Neural progenitor cell (in vitro differentiated cells): ENCODE data around the gene DZIP1L. TPM values are rescaled to one million over a fixed set of nuclear protein-coding genes. Genes with fewer than 3 reads are reported as not detected.

ENCODE experiments used
- DNase-seq: peaks from one replicate; pipeline ENCODE4 v3.0.0-alpha.2; 2016; ENCODE audit warnings: low spot score
- H2AFZ ChIP-seq: fragments of 200-600 bp; sonication (generic); replicated peaks from 2 replicates; pipeline ENCODE4 v1.6.1; 2016; ENCODE audit warnings: antibody characterized with exemption
- H3F3A ChIP-seq: fragments of 200-600 bp; sonication (generic); 2 replicates; pipeline ENCODE4 v1.6.1; 2016; ENCODE audit warnings: antibody characterized with exemption, low read depth
- H3K27ac ChIP-seq: fragments of 200-600 bp; sonication (generic); 2 replicates; pipeline ENCODE4 v1.5.1; 2016; ENCODE audit warnings: mild to moderate bottlenecking
- H3K27me3 ChIP-seq: fragments of 200-600 bp; sonication (generic); 2 replicates; pipeline ENCODE4 v1.6.1; 2016; ENCODE audit warnings: mild to moderate bottlenecking, moderate library complexity
- H3K36me3 ChIP-seq: fragments of 200-600 bp; sonication (generic); 2 replicates; pipeline ENCODE4 v1.5.1; 2016
- H3K4me1 ChIP-seq: fragments of 200-600 bp; sonication (generic); 2 replicates; pipeline ENCODE4 v1.6.1; 2016; ENCODE audit warnings: mixed run types
- H3K4me2 ChIP-seq: fragments of 200-600 bp; sonication (generic); 2 replicates; pipeline ENCODE4 v1.6.1; 2016
- H3K4me3 ChIP-seq: fragments of 200-600 bp; sonication (generic); 2 replicates; pipeline ENCODE4 v1.5.1; 2016
- H3K79me2 ChIP-seq: fragments of 200-600 bp; sonication (generic); 2 replicates; pipeline ENCODE4 v1.6.1; 2016; ENCODE audit warnings: low read depth
- H3K9ac ChIP-seq: fragments of 200-600 bp; sonication (generic); 2 replicates; pipeline ENCODE4 v1.6.1; 2016
- H3K9me3 ChIP-seq: fragments of 200-600 bp; sonication (generic); 2 replicates; pipeline ENCODE4 v1.5.1; 2016; ENCODE audit warnings: low read depth
- H4K20me1 ChIP-seq: fragments of 200-600 bp; sonication (generic); 2 replicates; pipeline ENCODE4 v1.6.1; 2016; ENCODE audit warnings: low read depth
- H3K27ac Mint-ChIP-seq: 3 replicates; pipeline ENCODE4 v1.8.0; 2021; ENCODE audit warnings: mixed read lengths
- H3K27me3 Mint-ChIP-seq: 2 replicates; pipeline ENCODE4 v1.8.0; 2022; ENCODE audit warnings: low read depth, mild to moderate bottlenecking, inconsistent platforms, moderate library complexity, mixed read lengths; ENCODE audit not compliant: insufficient read depth
- H3K36me3 Mint-ChIP-seq: 3 replicates; pipeline ENCODE4 v1.8.0; 2021; ENCODE audit warnings: mixed read lengths
- H3K4me1 Mint-ChIP-seq: 3 replicates; pipeline ENCODE4 v1.8.0; 2021; ENCODE audit warnings: mixed read lengths
- H3K4me3 Mint-ChIP-seq: 3 replicates; pipeline ENCODE4 v1.8.0; 2021; ENCODE audit warnings: mild to moderate bottlenecking, moderate library complexity, mixed read lengths
- H3K9me3 Mint-ChIP-seq: 3 replicates; pipeline ENCODE4 v1.8.0; 2020; ENCODE audit warnings: mixed read lengths
- EZH2 ChIP-seq: fragments of 200-600 bp; sonication (generic); IDR thresholded peaks from 2 replicates; pipeline ENCODE4 v1.6.1; 2017; ENCODE audit warnings: antibody characterized with exemption, mild to moderate bottlenecking, moderate library complexity
- EZH2phosphoT487 ChIP-seq: fragments of 200-600 bp; sonication (generic); IDR thresholded peaks from 2 replicates; pipeline ENCODE4 v1.6.1; 2017; ENCODE audit warnings: antibody characterized with exemption
- total RNA-seq: library from RNA; depleted of rRNA; stranded (reverse); fragments of >200 nt; gene quantifications from 2 replicates; pipeline ENCODE4 v1.2.3, GENCODE V29; 2015; ENCODE audit warnings: low replicate concordance
- TF ChIP-seq, protein P1 (sequence below): fragments of 200-600 bp; sonication (generic); IDR thresholded peaks from 2 replicates; pipeline ENCODE4 v1.5.1; 2017; ENCODE audit warnings: antibody characterized with exemption, mild to moderate bottlenecking

The DZIP1L gene
- total RNA-seq, 1 donor from 2014 or later, result 10.4 TPM

DNA sequence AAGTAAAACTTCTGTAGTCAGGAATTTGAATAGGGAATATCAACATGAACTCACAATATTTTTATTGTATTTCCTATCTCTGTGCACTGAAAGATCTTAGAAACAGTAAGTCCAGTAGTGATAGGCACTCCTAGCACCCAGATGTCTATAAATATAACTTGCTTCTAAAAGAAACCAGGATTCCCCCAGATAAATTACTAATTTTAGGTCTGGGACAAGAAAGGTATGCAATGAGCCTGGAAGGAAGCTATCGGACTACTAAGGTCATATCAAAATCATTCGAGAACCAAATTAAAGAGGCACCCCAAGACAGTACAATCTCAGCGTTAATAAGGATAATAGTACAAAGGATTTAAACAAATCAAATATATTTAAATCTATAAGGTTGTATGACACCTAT lies 58.0 kb downstream of the DZIP1L start:
- H3K27me3 Mint-ChIP-seq, result no peaks in the 10 kb centered on the region
- Histone ChIP-seq H3K27ac (no peak overlapping the region), H3K4me3 (no peak overlapping the region), H3K27me3 (no peaks in the 10 kb centered on the region), H3K36me3 (no peaks in the 10 kb centered on the region), H3F3A (no peaks in the 10 kb centered on the region), H3K9ac (no peak overlapping the region), H3K79me2 (no peaks in the 10 kb centered on the region), H3K4me1 (no peaks in the 10 kb centered on the region), H4K20me1 (no peaks in the 10 kb centered on the region), H3K9me3 (no peaks in the 10 kb centered on the region), H3K4me2 (no peak overlapping the region), H2AFZ (no peak overlapping the region)
- no peak overlapping the region for H3K27ac Mint-ChIP-seq
- DNase-seq, result no peak
- H3K4me3 Mint-ChIP-seq, result no peak overlapping the region
- peaks cover 17% of the 10 kb centered on the region for H3K36me3 Mint-ChIP-seq
- TF ChIP-seq, protein P1, sequence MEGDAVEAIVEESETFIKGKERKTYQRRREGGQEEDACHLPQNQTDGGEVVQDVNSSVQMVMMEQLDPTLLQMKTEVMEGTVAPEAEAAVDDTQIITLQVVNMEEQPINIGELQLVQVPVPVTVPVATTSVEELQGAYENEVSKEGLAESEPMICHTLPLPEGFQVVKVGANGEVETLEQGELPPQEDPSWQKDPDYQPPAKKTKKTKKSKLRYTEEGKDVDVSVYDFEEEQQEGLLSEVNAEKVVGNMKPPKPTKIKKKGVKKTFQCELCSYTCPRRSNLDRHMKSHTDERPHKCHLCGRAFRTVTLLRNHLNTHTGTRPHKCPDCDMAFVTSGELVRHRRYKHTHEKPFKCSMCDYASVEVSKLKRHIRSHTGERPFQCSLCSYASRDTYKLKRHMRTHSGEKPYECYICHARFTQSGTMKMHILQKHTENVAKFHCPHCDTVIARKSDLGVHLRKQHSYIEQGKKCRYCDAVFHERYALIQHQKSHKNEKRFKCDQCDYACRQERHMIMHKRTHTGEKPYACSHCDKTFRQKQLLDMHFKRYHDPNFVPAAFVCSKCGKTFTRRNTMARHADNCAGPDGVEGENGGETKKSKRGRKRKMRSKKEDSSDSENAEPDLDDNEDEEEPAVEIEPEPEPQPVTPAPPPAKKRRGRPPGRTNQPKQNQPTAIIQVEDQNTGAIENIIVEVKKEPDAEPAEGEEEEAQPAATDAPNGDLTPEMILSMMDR, result no peak
- TF ChIP-seq EZH2, result no peak
- no peak for TF ChIP-seq EZH2phosphoT487
- no peaks in the 10 kb centered on the region for H3K4me1 Mint-ChIP-seq
- H3K9me3 Mint-ChIP-seq, result no peaks in the 10 kb centered on the region

DNA sequence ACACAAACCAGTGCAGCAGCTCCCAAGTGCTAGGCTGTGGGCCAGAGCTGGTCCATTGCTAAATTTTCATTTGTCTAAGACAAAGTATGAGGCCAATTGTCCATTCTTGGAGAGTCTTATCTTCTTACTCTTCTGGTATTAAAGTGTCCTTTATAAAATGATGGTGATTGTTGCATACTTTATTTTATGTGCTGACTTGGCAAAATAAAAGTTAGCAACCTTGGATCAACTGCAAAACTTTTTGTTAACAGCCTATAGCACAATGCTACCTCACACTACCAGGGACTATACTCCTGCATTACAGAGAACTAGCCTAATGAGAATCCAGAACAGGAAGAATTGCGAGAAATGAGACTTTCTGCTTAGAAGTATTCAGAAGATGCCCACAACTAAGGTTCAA lies 61.4 kb downstream of the DZIP1L start:
- Histone ChIP-seq H3K4me3 (no peak overlapping the region), H3K27me3 (no peaks in the 10 kb centered on the region), H2AFZ (no peak overlapping the region), H3K36me3 (no peaks in the 10 kb centered on the region), H3K27ac (no peak overlapping the region), H3K79me2 (no peaks in the 10 kb centered on the region), H4K20me1 (no peaks in the 10 kb centered on the region), H3F3A (no peaks in the 10 kb centered on the region), H3K4me1 (no peaks in the 10 kb centered on the region), H3K9me3 (no peaks in the 10 kb centered on the region), H3K9ac (no peak overlapping the region), H3K4me2 (no peak overlapping the region)
- Mint-ChIP-seq H3K27ac (no peak overlapping the region), H3K4me3 (no peak overlapping the region), H3K4me1 (no peaks in the 10 kb centered on the region), H3K9me3 (no peaks in the 10 kb centered on the region), H3K27me3 (peaks cover 2% of the 10 kb centered on the region), H3K36me3 (peaks cover 7% of the 10 kb centered on the region)
- TF ChIP-seq EZH2, result no peak
- TF ChIP-seq EZH2phosphoT487, result no peak
- TF ChIP-seq, protein P1, result no peak
- no peak for DNase-seq

DNA sequence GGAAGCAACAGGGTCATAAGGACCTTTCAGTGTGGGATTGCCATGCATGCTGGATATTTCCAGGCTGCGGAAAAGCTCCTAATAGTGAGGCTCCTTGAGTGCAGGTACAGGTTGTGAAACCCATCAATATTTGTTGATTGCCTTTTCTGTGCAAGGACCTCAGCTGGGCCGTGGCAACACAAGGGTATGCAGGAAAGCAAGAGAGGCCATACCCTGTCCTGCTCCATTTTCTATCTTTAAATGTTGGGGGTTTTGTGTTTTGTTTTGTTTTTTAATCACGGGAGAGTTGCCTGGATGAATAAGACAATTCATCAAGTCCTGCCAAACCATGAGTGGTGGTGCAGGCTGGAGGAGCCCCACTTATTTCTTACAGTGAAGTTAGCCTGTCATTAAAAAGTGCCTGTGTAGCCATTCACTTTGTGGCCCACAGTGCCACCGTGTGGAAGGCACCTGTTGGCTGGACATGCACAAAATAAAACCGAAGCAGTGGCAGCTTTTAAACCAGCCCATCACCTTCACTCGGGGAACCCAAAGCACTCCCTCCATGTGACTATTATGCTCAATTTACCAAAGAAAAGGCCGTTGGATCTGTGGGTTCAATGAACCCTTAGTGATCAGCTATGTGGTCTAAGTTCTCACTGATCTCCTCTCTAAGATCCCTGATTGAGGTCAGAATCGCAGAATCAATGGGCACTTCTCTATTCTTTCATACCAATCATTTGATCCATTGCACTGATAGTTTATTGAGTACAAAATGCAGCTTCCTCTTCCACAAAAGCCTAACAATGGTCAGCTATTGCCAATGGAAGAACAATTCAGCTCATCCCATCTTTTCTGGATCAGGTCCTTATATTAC lies 63.2 kb downstream of the DZIP1L start:
- TF ChIP-seq, protein P1, result peak; percentile 76
- no peak for TF ChIP-seq EZH2
- no peak for TF ChIP-seq EZH2phosphoT487
- no peak overlapping the region for H3K4me3 Mint-ChIP-seq
- no peak overlapping the region for H3K27ac Mint-ChIP-seq
- H4K20me1 ChIP-seq, result peaks cover 12% of the 10 kb centered on the region
- peaks cover 7% of the 10 kb centered on the region for H3K36me3 Mint-ChIP-seq
- no peaks in the 10 kb centered on the region for H3K79me2 ChIP-seq
- no peak overlapping the region for H3K4me3 ChIP-seq
- peaks cover 2% of the 10 kb centered on the region for H3K27me3 Mint-ChIP-seq
- H3K27ac ChIP-seq, result no peak overlapping the region
- no peak overlapping the region for H3K4me2 ChIP-seq
- no peak overlapping the region for H2AFZ ChIP-seq
- no peaks in the 10 kb centered on the region for H3K9me3 ChIP-seq
- no peak overlapping the region for H3K9ac ChIP-seq
- peaks cover 13% of the 10 kb centered on the region for H3F3A ChIP-seq
- H3K36me3 ChIP-seq, result no peaks in the 10 kb centered on the region
- H3K27me3 ChIP-seq, result no peaks in the 10 kb centered on the region
- H3K4me1 ChIP-seq, result peaks cover 13% of the 10 kb centered on the region
- peak; percentile 72 for DNase-seq
- H3K4me1 Mint-ChIP-seq, result peaks cover 10% of the 10 kb centered on the region
- H3K9me3 Mint-ChIP-seq, result no peaks in the 10 kb centered on the region
